WI38 (cell line): ENCODE results near the gene BEND6.

Experiments used
- H3K4me3 ChIP-seq: 2 replicates; pipeline ENCODE4 v1.5.1; 2011; ENCODE audit warnings: low read depth, mild to moderate bottlenecking, control low read depth, low read length
- TF ChIP-seq, protein P1 (sequence below): IDR thresholded peaks from 2 replicates; pipeline ENCODE4 v1.5.1; 2012; ENCODE audit warnings: low read depth, mild to moderate bottlenecking, control low read depth, low read length

BEND6 gene

DNA sequence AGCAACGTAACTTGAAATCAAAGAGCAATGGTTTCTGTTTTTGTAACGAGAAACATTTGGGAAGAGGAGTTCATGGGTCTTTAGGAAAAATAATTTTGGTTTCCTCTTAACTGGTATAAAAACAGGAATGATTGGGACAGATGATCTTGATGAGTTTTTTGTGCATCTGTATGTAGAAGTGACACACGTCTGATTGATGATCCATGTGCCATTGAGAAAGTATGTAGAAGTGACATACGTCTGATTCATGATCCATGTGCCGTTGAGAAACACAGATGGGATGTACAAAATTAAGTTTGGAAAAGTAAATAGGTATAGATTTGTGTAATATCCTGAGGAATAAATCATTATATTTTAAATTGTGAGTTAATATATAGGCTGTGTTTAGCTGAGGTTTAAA is 93.7 kb downstream of the BEND6 start:
- H3K4me3 ChIP-seq = no peak overlapping the region; the same call in 1 of the 2 replicates
- TF ChIP-seq, protein P1, sequence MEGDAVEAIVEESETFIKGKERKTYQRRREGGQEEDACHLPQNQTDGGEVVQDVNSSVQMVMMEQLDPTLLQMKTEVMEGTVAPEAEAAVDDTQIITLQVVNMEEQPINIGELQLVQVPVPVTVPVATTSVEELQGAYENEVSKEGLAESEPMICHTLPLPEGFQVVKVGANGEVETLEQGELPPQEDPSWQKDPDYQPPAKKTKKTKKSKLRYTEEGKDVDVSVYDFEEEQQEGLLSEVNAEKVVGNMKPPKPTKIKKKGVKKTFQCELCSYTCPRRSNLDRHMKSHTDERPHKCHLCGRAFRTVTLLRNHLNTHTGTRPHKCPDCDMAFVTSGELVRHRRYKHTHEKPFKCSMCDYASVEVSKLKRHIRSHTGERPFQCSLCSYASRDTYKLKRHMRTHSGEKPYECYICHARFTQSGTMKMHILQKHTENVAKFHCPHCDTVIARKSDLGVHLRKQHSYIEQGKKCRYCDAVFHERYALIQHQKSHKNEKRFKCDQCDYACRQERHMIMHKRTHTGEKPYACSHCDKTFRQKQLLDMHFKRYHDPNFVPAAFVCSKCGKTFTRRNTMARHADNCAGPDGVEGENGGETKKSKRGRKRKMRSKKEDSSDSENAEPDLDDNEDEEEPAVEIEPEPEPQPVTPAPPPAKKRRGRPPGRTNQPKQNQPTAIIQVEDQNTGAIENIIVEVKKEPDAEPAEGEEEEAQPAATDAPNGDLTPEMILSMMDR = no peak

GRCh38 chr6:57063847-57064246 is 108.9 kb downstream of the BEND6 start:
- TF ChIP-seq, protein P1 = no peak
- H3K4me3 ChIP-seq = no peak overlapping the region

- no peak overlapping the region for H3K4me3 ChIP-seq
- TF ChIP-seq, protein P1 = no peak
These were observed 109.9 kb downstream of the BEND6 start for GRCh38 chr6:57064809-57065208.

DNA sequence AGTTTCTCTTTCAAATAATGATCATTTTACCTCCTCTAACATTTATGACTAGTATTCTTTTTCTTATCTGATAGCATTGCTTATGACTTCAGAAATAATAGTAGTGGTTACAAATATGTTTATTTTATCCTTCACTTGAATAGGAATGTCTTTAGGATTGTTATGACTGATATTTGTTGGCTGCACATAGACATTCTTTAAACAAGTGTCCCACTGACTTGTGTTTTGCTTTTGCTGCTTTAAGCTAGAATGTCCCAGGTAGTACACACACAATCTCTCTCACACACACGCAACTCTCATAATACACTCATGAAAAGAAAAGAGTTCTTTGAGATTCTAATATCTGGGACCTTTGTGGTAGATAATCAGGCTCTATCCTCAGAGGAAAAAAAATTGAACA is 113.2 kb downstream of the BEND6 start:
- TF ChIP-seq, protein P1 = no peak

GRCh38 chr6:57069228-57069627 is 114.3 kb downstream of the BEND6 start:
- TF ChIP-seq, protein P1 = no peak
- no peak overlapping the region for H3K4me3 ChIP-seq

More for the DNA sequence above, 113.2 kb downstream of the BEND6 start:
- H3K4me3 ChIP-seq = no peak overlapping the region

DNA sequence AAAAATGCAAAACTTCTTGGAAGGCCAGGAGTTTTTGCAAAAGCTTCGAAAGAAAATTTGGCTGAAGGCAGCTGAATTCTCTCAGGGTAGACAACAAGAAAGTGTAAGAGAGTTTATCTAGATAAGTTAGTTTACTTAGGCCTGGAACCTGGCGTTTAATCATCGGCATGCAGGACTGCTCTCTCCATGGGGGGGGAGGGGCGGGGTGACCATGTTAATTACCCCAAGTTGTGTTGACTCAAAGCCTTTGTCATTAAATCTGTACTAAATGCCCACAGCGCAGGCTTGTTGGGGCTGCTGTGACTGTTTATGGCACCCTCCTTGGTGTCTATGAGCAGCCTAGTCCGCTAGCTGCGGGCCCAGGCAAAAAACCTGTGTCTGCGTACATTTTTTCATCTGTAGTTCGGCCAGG is 115.0 kb downstream of the BEND6 start:
- H3K4me3 ChIP-seq = no peak overlapping the region
- TF ChIP-seq, protein P1 = no peak

DNA sequence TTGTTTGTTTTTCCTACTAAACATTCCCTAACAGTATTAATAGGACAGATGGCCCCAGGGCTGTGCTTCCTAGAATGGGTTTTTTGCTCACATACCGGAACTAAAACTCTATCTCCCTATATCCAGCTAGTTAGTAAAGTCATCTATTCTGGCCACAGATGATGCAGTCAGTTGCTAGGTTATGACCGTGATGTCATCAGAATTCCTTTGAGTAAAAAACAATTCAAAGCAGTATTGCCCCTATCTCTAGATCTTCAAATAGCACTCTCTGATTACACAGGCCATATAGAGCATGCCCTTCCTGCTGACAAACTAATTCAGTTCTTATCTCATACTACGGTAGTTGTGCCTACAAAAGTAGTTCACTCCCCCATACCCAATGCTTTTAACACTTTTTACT is 117.2 kb downstream of the BEND6 start:
- H3K4me3 ChIP-seq = no peak overlapping the region
- TF ChIP-seq, protein P1 = no peak
